Calu3 (cell line): Measurements from ENCODE around the gene PCDHB10. TPM values are rescaled to one million over a fixed set of nuclear protein-coding genes. Genes with fewer than 3 reads are reported as not detected.
A peak's percentile ranks its signal among the peaks of the same experiment; 100 is the strongest.
"Not testable (repeated sequence)": the region's sequence is repeated elsewhere in the genome, so short reads cannot be mapped to it uniquely, and the experiment has no call there.

Source experiments
- BruUV-seq: library from RNA; stranded (reverse); fragments of 400-500 nt; replicated peaks from 2 replicates; lab custom pipeline; 2021; lab: Mats Ljungman, UMichigan
- CTCF ChIA-PET: fragments of 300-600 bp; sonication (Branson Sonifier 250); formaldehyde crosslinking; loops from one replicate; lab custom pipeline; 2022; ENCODE audit warnings: antibody characterized with exemption; lab: Charles Lee
- DNase-seq: peaks from one replicate; pipeline ENCODE4 v3.0.0; 2022
- H3K27ac Mint-ChIP-seq: one replicate; pipeline ENCODE4 v1.8.0; 2022; ENCODE audit warnings: mixed read lengths; ENCODE audit not compliant: unreplicated experiment
- H3K27me3 Mint-ChIP-seq: one replicate; pipeline ENCODE4 v1.8.0; 2022; ENCODE audit warnings: mixed read lengths; ENCODE audit not compliant: unreplicated experiment
- H3K36me3 Mint-ChIP-seq: one replicate; pipeline ENCODE4 v1.8.0; 2022; ENCODE audit warnings: mild to moderate bottlenecking, moderate library complexity, mixed read lengths; ENCODE audit not compliant: insufficient read depth, unreplicated experiment
- H3K4me1 Mint-ChIP-seq: one replicate; pipeline ENCODE4 v1.8.0; 2022; ENCODE audit warnings: mild to moderate bottlenecking, low read depth, mixed read lengths; ENCODE audit not compliant: unreplicated experiment
- H3K4me3 Mint-ChIP-seq: one replicate; pipeline ENCODE4 v1.8.0; 2022; ENCODE audit warnings: mild to moderate bottlenecking, low read depth, moderate library complexity, mixed read lengths; ENCODE audit not compliant: unreplicated experiment
- H3K9me3 Mint-ChIP-seq: one replicate; pipeline ENCODE4 v1.8.0; 2022; ENCODE audit warnings: low read depth, mixed read lengths; ENCODE audit not compliant: unreplicated experiment
- intact Hi-C: fragments of 100-400 bp; cut with micrococcal nuclease; formaldehyde crosslinking; loops from one replicate; pipeline ENCODE4 v1.10.0; 2022; ENCODE audit not compliant: unreplicated experiment
- total RNA-seq: library from RNA; stranded (reverse); gene quantifications from 2 replicates; pipeline ENCODE4 v1.2.3, GENCODE V29; 2022
- TF ChIP-seq, protein P1 (sequence below): fragments of 200-600 bp; IDR thresholded peaks from one replicate; pipeline ENCODE4 v1.8.0; 2022; ENCODE audit warnings: antibody characterized with exemption; ENCODE audit not compliant: unreplicated experiment

PCDHB10 gene
- total RNA-seq, 1 experiment from 2014 or later = 1.0 TPM

DNA sequence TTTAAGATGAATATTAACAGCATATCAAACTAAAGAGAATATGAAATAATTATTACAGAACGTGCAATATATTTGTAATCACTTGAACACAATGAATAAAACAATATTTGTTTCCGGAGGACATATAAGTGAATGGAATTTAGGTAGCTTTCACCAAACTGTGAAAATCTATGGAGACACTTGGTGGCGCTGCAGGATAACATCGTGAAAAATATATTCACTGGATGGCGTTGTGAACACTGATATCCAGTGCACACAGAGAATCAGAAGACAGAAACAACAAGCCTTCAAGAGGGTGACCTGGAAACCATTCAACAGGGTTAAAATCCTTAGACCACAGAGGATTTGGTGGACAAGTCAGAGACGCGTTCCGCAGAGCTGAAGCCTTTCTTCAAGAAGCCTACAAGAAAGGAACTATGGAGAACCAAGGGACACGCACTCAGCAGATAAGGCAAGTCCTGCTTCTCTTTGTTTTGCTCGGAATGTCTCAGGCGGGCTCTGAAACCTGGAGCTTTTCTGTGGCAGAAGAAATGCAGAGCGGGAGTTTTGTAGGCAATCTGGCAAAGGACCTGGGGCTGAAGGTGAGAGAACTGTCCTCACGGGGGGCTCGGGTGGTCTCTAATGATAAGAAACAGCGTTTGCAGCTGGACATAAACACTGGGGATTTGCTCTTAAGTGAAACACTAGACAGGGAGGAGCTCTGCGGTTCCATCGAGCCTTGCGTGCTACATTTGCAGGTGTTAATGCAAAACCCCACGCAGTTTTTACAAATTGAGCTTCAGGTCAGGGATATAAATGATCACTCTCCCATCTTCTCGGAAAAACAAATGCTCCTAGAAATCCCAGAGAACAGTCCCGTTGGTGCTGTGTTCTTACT is 7.4 kb downstream of the PCDHB10 start, which contains the start of gene PCDHB11:
PCDHB11 (plus strand) TSS at position 269 of the 877 bp plus-strand sequence; CDS start at position 417, 148 bp downstream.
- TF ChIP-seq, protein P1, sequence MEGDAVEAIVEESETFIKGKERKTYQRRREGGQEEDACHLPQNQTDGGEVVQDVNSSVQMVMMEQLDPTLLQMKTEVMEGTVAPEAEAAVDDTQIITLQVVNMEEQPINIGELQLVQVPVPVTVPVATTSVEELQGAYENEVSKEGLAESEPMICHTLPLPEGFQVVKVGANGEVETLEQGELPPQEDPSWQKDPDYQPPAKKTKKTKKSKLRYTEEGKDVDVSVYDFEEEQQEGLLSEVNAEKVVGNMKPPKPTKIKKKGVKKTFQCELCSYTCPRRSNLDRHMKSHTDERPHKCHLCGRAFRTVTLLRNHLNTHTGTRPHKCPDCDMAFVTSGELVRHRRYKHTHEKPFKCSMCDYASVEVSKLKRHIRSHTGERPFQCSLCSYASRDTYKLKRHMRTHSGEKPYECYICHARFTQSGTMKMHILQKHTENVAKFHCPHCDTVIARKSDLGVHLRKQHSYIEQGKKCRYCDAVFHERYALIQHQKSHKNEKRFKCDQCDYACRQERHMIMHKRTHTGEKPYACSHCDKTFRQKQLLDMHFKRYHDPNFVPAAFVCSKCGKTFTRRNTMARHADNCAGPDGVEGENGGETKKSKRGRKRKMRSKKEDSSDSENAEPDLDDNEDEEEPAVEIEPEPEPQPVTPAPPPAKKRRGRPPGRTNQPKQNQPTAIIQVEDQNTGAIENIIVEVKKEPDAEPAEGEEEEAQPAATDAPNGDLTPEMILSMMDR = no peak
- intact Hi-C loops = no loop called here
- Mint-ChIP-seq H3K27me3 (no peaks in the 10 kb centered on the region), H3K4me1 (no peaks in the 10 kb centered on the region), H3K9me3 (peaks cover 8% of the 10 kb centered on the region), H3K36me3 (no peaks in the 10 kb centered on the region), H3K4me3 (no peak within 1 kb of the TSS), H3K27ac (no peak within 1 kb of the TSS)
- CTCF ChIA-PET = interaction anchor here (1.6 kb wide), 1 partner anchor 368 kb away, joined by 4 read pairs; no protein-coding TSS in a partner anchor
- no TSS peak for BruUV-seq
- DNase-seq = no peak

DNA sequence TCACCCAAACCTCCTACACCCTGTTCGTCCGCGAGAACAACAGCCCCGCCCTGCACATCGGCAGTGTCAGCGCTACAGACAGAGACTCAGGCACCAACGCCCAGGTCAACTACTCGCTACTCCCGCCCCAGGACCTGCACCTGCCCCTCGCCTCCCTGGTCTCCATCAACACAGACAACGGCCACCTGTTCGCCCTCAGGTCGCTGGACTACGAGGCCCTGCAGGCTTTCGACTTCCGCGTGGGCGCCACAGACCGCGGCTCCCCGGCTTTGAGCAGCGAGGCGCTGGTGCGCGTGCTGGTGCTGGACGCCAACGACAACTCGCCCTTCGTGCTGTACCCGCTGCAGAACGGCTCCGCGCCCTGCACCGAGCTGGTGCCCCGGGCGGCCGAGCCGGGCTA is 9.0 kb downstream of the PCDHB10 start:
- H3K27me3 Mint-ChIP-seq, H3K4me1 Mint-ChIP-seq, intact Hi-C loops, CTCF ChIA-PET, H3K36me3 Mint-ChIP-seq, H3K27ac Mint-ChIP-seq, DNase-seq, H3K9me3 Mint-ChIP-seq, H3K4me3 Mint-ChIP-seq, BruUV-seq: not testable (repeated sequence)

DNA sequence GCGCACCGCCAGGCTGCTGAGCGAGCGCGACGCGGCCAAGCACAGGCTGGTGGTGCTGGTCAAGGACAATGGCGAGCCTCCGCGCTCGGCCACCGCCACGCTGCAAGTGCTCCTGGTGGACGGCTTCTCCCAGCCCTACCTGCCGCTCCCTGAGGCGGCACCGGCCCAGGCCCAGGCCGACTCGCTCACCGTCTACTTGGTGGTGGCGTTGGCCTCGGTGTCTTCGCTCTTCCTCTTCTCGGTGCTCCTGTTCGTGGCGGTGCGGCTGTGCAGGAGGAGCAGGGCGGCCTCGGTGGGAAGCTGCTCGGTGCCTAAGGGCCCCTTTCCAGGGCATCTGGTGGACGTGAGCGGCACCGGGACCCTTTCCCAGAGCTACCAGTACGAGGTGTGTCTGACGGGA is 9.5 kb downstream of the PCDHB10 start:
- BruUV-seq, H3K27me3 Mint-ChIP-seq, H3K4me1 Mint-ChIP-seq, DNase-seq, H3K9me3 Mint-ChIP-seq, intact Hi-C loops, H3K36me3 Mint-ChIP-seq, H3K4me3 Mint-ChIP-seq, H3K27ac Mint-ChIP-seq: not testable (repeated sequence)
- CTCF ChIA-PET = interaction anchor here (0.7 kb wide), 1 partner anchor 132 kb away, joined by 3 read pairs; no protein-coding TSS in a partner anchor

DNA sequence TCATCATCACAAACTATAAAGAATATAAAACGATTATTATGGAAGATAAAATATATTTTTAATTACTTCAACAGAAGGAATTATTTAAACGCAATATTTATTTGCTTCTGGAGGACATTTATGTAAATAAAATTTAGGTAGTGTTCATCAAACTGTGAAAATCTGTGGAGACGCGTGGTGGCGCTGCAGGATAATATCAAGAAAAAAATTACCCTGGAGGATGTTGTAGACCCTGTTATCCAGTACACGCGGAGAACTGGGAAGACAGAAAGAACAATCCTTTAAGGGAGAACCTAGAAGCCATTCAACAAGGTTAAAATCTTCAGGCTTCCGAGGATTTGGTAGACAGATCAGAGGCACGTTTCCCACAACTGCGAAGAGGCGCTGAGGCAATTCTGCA is 16.3 kb downstream of the PCDHB10 start, which contains the start of gene PCDHB12:
PCDHB12 (plus strand) TSS at position 242 of the 400 bp plus-strand sequence. CDS start 189 bp downstream, outside the sequence.
- intact Hi-C loops = no loop called here
- DNase-seq = peak; percentile 45
- H3K4me3 Mint-ChIP-seq = peak within 1 kb of the TSS; percentile 63
- peaks cover 5% of the 10 kb centered on the region for H3K9me3 Mint-ChIP-seq
- no peak within 1 kb of the TSS for H3K27ac Mint-ChIP-seq
- CTCF ChIA-PET = interaction anchor here (0.8 to 1.3 kb wide), 2 partner anchors 21 to 352 kb away, joined by 3 to 4 read pairs; partner anchors contain the start of gene PCDHB9
- no TSS peak for BruUV-seq
- TF ChIP-seq, protein P1 = no peak
- no peaks in the 10 kb centered on the region for H3K27me3 Mint-ChIP-seq
- no peaks in the 10 kb centered on the region for H3K36me3 Mint-ChIP-seq
- H3K4me1 Mint-ChIP-seq = no peaks in the 10 kb centered on the region

DNA sequence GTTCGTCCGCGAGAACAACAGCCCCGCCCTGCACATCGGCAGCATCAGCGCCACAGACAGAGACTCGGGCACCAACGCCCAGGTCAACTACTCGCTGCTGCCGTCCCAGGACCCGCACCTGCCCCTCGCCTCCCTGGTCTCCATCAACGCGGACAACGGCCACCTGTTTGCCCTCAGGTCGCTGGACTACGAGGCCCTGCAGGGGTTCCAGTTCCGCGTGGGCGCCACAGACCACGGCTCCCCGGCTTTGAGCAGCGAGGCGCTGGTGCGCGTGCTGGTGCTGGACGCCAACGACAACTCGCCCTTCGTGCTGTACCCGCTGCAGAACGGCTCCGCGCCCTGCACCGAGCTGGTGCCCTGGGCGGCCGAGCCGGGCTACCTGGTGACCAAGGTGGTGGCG is 18.1 kb downstream of the PCDHB10 start:
- H3K27me3 Mint-ChIP-seq, H3K4me3 Mint-ChIP-seq, DNase-seq, intact Hi-C loops, H3K4me1 Mint-ChIP-seq, H3K27ac Mint-ChIP-seq, BruUV-seq, CTCF ChIA-PET, H3K36me3 Mint-ChIP-seq: not testable (repeated sequence)
- peaks cover 11% of the 10 kb centered on the region for H3K9me3 Mint-ChIP-seq

DNA sequence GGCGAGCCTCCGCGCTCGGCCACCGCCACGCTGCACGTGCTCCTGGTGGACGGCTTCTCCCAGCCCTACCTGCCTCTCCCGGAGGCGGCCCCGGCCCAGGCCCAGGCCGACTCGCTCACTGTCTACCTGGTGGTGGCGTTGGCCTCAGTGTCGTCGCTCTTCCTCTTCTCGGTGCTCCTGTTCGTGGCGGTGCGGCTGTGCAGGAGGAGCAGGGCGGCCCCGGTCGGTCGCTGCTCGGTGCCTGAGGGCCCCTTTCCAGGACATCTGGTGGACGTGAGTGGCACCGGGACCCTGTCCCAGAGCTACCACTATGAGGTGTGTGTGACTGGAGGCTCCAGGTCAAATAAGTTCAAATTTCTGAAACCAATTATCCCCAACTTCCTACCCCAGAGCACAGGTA is 18.7 kb downstream of the PCDHB10 start:
- H3K27ac Mint-ChIP-seq, H3K27me3 Mint-ChIP-seq, DNase-seq, H3K36me3 Mint-ChIP-seq, intact Hi-C loops, CTCF ChIA-PET, BruUV-seq, H3K4me1 Mint-ChIP-seq, H3K4me3 Mint-ChIP-seq: not testable (repeated sequence)
- peaks cover 12% of the 10 kb centered on the region for H3K9me3 Mint-ChIP-seq

DNA sequence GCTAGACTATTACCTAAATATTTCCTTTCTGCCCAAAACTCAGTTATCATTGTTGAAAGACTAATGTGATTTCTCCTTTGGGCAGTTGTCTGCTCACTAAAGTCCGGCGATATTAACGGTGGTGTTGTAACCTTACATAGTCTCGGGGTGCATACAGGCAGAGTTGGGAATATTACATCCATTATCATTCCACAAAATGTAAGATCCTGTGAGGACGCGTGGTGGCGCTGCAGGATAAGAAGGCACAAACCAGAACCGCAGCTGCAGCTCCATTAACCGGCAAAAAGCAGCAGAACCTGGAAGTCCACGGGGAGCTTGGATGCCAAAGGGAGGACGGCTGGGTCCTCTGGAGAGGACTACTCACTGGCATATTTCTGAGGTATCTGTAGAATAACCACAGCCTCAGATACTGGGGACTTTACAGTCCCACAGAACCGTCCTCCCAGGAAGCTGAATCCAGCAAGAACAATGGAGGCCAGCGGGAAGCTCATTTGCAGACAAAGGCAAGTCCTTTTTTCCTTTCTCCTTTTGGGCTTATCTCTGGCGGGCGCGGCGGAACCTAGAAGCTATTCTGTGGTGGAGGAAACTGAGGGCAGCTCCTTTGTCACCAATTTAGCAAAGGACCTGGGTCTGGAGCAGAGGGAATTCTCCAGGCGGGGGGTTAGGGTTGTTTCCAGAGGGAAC is 21.6 kb downstream of the PCDHB10 start, which contains the start of gene PCDHB13:
PCDHB13 (plus strand) TSS at position 264 of the 684 bp plus-strand sequence; CDS start at position 469, 205 bp downstream.
- H3K9me3 Mint-ChIP-seq = peaks cover 17% of the 10 kb centered on the region
- intact Hi-C loops, H3K4me3 Mint-ChIP-seq, H3K27ac Mint-ChIP-seq, CTCF ChIA-PET, H3K27me3 Mint-ChIP-seq, DNase-seq, BruUV-seq, H3K4me1 Mint-ChIP-seq, H3K36me3 Mint-ChIP-seq: not testable (repeated sequence)
